GM23338 (cell line): ENCODE data around the gene RGN. TPM values are rescaled to one million over a fixed set of nuclear protein-coding genes. Genes with fewer than 3 reads are reported as not detected.

Experiments used
- ATAC-seq: fragments of 200-7000 bp; cut with Tn5 transposase; 3 replicates; pipeline ENCODE4 v1.9.1; 2020
- DNase-seq: peaks from one replicate; pipeline ENCODE4 v3.0.0-alpha.2; 2015; ENCODE audit warnings: low spot score
- H2AFZ ChIP-seq: fragments of 200-600 bp; sonication (generic); 2 replicates; pipeline ENCODE4 v1.8.0; 2016; ENCODE audit warnings: antibody characterized with exemption, mild to moderate bottlenecking, moderate library complexity
- H3F3A ChIP-seq: fragments of 200-600 bp; sonication (generic); replicated peaks from 2 replicates; pipeline ENCODE4 v1.8.0; 2017; ENCODE audit warnings: antibody characterized with exemption, mixed run types, low read depth
- H3K27ac ChIP-seq: fragments of 200-600 bp; sonication (generic); 2 replicates; pipeline ENCODE4 v1.6.1; 2016; ENCODE audit warnings: low read depth
- H3K27me3 ChIP-seq: fragments of 200-600 bp; sonication (generic); 2 replicates; pipeline ENCODE4 v1.8.0; 2016; ENCODE audit warnings: mild to moderate bottlenecking, mixed run types, moderate library complexity; ENCODE audit not compliant: insufficient read depth
- H3K36me3 ChIP-seq: fragments of 200-600 bp; sonication (generic); 2 replicates; pipeline ENCODE4 v1.8.0; 2016; ENCODE audit warnings: mild to moderate bottlenecking; ENCODE audit not compliant: insufficient read depth
- H3K4me1 ChIP-seq: fragments of 200-600 bp; sonication (generic); 2 replicates; pipeline ENCODE4 v1.8.0; 2016; ENCODE audit warnings: mild to moderate bottlenecking, moderate library complexity; ENCODE audit not compliant: insufficient read depth
- H3K4me2 ChIP-seq: fragments of 200-600 bp; sonication (generic); 2 replicates; pipeline ENCODE4 v1.7.1; 2017; ENCODE audit warnings: mixed run types
- H3K4me3 ChIP-seq: fragments of 200-600 bp; sonication (generic); 2 replicates; pipeline ENCODE4 v1.6.1; 2016; ENCODE audit warnings: mixed run types
- H3K79me2 ChIP-seq: fragments of 200-600 bp; sonication (generic); replicated peaks from 2 replicates; pipeline ENCODE4 v1.8.0; 2017; ENCODE audit warnings: mild to moderate bottlenecking; ENCODE audit not compliant: insufficient read depth
- H3K9me2 ChIP-seq: fragments of 200-600 bp; sonication (generic); 2 replicates; pipeline ENCODE4 v1.8.0; 2017; ENCODE audit not compliant: insufficient read depth
- H4K20me1 ChIP-seq: fragments of 200-600 bp; sonication (generic); replicated peaks from 2 replicates; pipeline ENCODE4 v1.8.0; 2017; ENCODE audit warnings: mild to moderate bottlenecking; ENCODE audit not compliant: insufficient read depth
- H3K27ac Mint-ChIP-seq: 2 replicates; pipeline ENCODE4 v1.8.0; 2020; ENCODE audit warnings: inconsistent platforms, mild to moderate bottlenecking, moderate library complexity, mixed read lengths
- H3K27me3 Mint-ChIP-seq: 3 replicates; pipeline ENCODE4 v1.8.0; 2022; ENCODE audit warnings: low read depth, mild to moderate bottlenecking, moderate library complexity, mixed read lengths, inconsistent platforms; ENCODE audit not compliant: insufficient read depth, poor library complexity
- H3K36me3 Mint-ChIP-seq: 3 replicates; pipeline ENCODE4 v1.8.0; 2021; ENCODE audit warnings: low read depth, mild to moderate bottlenecking, inconsistent platforms, moderate library complexity, mixed read lengths
- H3K4me1 Mint-ChIP-seq: 3 replicates; pipeline ENCODE4 v1.8.0; 2020; ENCODE audit warnings: mild to moderate bottlenecking, inconsistent platforms, mixed read lengths
- H3K4me3 Mint-ChIP-seq: 3 replicates; pipeline ENCODE4 v1.8.0; 2021; ENCODE audit warnings: moderate library complexity, mild to moderate bottlenecking, inconsistent platforms, mixed read lengths
- H3K9me3 Mint-ChIP-seq: 3 replicates; pipeline ENCODE4 v1.8.0; 2020; ENCODE audit warnings: moderate library complexity, mild to moderate bottlenecking, inconsistent platforms, mixed read lengths
- CREB1 ChIP-seq: fragments of 250-450 bp; sonication (Bioruptor Pico); IDR thresholded peaks from 2 replicates; pipeline ENCODE4 v1.5.0; 2020; ENCODE audit warnings: low read depth, mild to moderate bottlenecking, moderate library complexity
- EZH2phosphoT487 ChIP-seq: fragments of 200-600 bp; sonication (generic); IDR thresholded peaks from one replicate; pipeline ENCODE4 v1.8.1; 2018; ENCODE audit warnings: antibody characterized with exemption; ENCODE audit not compliant: unreplicated experiment
- JUNB ChIP-seq: IDR thresholded peaks from one replicate; pipeline ENCODE4 v1.6.1; 2016; ENCODE audit warnings: antibody characterized with exemption; ENCODE audit not compliant: unreplicated experiment
- NANOG ChIP-seq: IDR thresholded peaks from 2 replicates; pipeline ENCODE4 v1.6.1; 2016; ENCODE audit warnings: antibody characterized with exemption, borderline replicate concordance
- POLR2AphosphoS5 ChIP-seq: IDR thresholded peaks from 2 replicates; pipeline ENCODE4 v1.6.1; 2016; ENCODE audit warnings: antibody characterized with exemption, low read depth
- ZNF462 ChIP-seq: fragments of 250-450 bp; sonication (Bioruptor Pico); IDR thresholded peaks from 2 replicates; pipeline ENCODE4 v1.5.0; 2020; ENCODE audit warnings: mild to moderate bottlenecking, moderate library complexity
- polyA plus RNA-seq: library from polyadenylated mRNA; unstranded; fragments of >200 nt; fragmentation: Nextera tagmentation; extraction: Ambion mirVana; gene quantifications from 2 replicates; pipeline ENCODE4 v1.2.1, GENCODE V29; 2016
- total RNA-seq: library from RNA; depleted of rRNA; stranded (reverse); fragments of >200 nt; shearing (Covaris generic); gene quantifications from 2 replicates; pipeline ENCODE4 v1.2.3, GENCODE V29; 2014
- TF ChIP-seq, protein P1 (sequence below): IDR thresholded peaks from one replicate; pipeline ENCODE4 v1.6.1; 2018; ENCODE audit warnings: antibody characterized with exemption; ENCODE audit not compliant: unreplicated experiment
- TF ChIP-seq, protein P2 (sequence below): IDR thresholded peaks from 2 replicates; pipeline ENCODE4 v1.6.1; 2016; ENCODE audit warnings: antibody characterized with exemption

Gene RGN
- total and polyA plus RNA-seq, 2 experiments from 2014 or later, result 5.5 to 6.7 TPM

DNA sequence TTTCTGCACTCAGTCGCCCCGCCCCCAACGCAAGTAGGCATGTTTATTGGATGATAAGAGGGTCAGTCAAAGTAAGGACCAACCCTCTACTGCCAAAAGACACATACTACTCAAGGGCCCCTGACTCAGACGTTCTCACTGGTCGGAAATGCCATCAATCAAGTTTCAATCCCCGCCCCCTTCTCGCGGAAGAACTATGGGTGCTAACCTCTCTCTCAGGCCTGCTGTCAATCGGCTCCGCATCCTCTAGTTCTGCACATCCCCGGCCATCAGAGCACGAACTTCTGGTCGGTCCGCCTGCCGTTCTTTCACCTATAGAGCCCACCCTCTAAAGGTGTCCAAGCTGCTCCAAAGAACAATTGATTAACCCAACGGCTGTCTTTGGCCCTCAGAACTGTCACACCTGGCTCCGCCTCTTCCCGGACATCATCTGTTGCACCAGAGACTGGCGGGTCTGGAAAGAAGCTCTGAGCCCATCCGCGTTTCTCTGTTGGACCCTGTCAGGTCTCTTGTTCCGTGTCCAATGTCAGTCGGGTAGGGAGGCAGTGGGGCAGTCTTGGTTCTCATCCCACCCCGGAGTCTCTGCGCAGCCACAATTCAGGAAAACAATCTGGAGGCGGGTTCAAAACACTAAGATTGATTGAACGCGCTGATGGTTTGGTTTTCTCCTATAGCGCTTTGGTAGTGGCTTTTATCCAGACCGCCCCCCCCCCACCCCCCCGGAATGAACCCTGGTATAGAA, 51.1 kb downstream of the RGN start:
- no peaks in the 10 kb centered on the region for H3K9me3 Mint-ChIP-seq
- H2AFZ ChIP-seq, result peak overlapping the region; percentile 88; the same call in 1 of the 2 replicates
- H3K27me3 ChIP-seq, result no peaks in the 10 kb centered on the region
- H3K4me3 Mint-ChIP-seq, result peak overlapping the region; percentile 97
- ATAC-seq, result peak; percentile 99
- no peaks in the 10 kb centered on the region for H3K27me3 Mint-ChIP-seq
- TF ChIP-seq, protein P1, sequence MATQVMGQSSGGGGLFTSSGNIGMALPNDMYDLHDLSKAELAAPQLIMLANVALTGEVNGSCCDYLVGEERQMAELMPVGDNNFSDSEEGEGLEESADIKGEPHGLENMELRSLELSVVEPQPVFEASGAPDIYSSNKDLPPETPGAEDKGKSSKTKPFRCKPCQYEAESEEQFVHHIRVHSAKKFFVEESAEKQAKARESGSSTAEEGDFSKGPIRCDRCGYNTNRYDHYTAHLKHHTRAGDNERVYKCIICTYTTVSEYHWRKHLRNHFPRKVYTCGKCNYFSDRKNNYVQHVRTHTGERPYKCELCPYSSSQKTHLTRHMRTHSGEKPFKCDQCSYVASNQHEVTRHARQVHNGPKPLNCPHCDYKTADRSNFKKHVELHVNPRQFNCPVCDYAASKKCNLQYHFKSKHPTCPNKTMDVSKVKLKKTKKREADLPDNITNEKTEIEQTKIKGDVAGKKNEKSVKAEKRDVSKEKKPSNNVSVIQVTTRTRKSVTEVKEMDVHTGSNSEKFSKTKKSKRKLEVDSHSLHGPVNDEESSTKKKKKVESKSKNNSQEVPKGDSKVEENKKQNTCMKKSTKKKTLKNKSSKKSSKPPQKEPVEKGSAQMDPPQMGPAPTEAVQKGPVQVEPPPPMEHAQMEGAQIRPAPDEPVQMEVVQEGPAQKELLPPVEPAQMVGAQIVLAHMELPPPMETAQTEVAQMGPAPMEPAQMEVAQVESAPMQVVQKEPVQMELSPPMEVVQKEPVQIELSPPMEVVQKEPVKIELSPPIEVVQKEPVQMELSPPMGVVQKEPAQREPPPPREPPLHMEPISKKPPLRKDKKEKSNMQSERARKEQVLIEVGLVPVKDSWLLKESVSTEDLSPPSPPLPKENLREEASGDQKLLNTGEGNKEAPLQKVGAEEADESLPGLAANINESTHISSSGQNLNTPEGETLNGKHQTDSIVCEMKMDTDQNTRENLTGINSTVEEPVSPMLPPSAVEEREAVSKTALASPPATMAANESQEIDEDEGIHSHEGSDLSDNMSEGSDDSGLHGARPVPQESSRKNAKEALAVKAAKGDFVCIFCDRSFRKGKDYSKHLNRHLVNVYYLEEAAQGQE, result no peak
- no peak for TF ChIP-seq JUNB
- TF ChIP-seq POLR2AphosphoS5, result no peak
- peak; percentile 63 for TF ChIP-seq CREB1
- TF ChIP-seq ZNF462 (CRISPR knock-in tag), result no peak
- TF ChIP-seq NANOG, result no peak
- TF ChIP-seq, protein P2, sequence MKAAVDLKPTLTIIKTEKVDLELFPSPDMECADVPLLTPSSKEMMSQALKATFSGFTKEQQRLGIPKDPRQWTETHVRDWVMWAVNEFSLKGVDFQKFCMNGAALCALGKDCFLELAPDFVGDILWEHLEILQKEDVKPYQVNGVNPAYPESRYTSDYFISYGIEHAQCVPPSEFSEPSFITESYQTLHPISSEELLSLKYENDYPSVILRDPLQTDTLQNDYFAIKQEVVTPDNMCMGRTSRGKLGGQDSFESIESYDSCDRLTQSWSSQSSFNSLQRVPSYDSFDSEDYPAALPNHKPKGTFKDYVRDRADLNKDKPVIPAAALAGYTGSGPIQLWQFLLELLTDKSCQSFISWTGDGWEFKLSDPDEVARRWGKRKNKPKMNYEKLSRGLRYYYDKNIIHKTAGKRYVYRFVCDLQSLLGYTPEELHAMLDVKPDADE, result no peak
- TF ChIP-seq EZH2phosphoT487, result no peak
- DNase-seq, result peak; percentile 91
- H3F3A ChIP-seq, result no peaks in the 10 kb centered on the region
- no peaks in the 10 kb centered on the region for H3K79me2 ChIP-seq
- H3K4me1 Mint-ChIP-seq, result no peaks in the 10 kb centered on the region
- H3K27ac ChIP-seq, result no peak overlapping the region
- H3K27ac Mint-ChIP-seq, result peak overlapping the region; percentile 90; the same call in 1 of the 2 replicates
- peak overlapping the region; percentile 60 for H3K4me3 ChIP-seq
- no peaks in the 10 kb centered on the region for H3K36me3 ChIP-seq
- no peaks in the 10 kb centered on the region for H4K20me1 ChIP-seq
- no peaks in the 10 kb centered on the region for H3K9me2 ChIP-seq
- no peaks in the 10 kb centered on the region for H3K36me3 Mint-ChIP-seq
- peak overlapping the region; percentile 74 for H3K4me2 ChIP-seq
- no peaks in the 10 kb centered on the region for H3K4me1 ChIP-seq
